ENCODE data around the gene IRF6.

Gene IRF6

GRCh38 chr1:209805875-209806760 lies at the start of gene IRF6:
Gene IRF6, minus strand, starts transcription at chr1:209806142. Its CDS starts 4,729 bp downstream, at chr1:209801413.
- Mint-ChIP-seq H3K4me3 (peak within 1 kb of the TSS; percentile 71), H3K9me3 (no peaks in the 10 kb centered on the region), H3K36me3 (ENCODE audit: low read depth) (no peaks in the 10 kb centered on the region), H3K27me3 (peaks cover 19% of the 10 kb centered on the region), H3K27ac (no peak within 1 kb of the TSS), H3K4me1 (ENCODE audit: low read depth) (peaks cover 22% of the 10 kb centered on the region)

GRCh38 chr1:209855623-209856022 lies 49.7 kb upstream of the IRF6 start:
- Mint-ChIP-seq H3K36me3 (ENCODE audit: low read depth) (peaks cover 48% of the 10 kb centered on the region), H3K4me1 (ENCODE audit: low read depth) (no peaks in the 10 kb centered on the region), H3K4me3 (no peak overlapping the region), H3K27me3 (no peaks in the 10 kb centered on the region), H3K27ac (no peak overlapping the region), H3K9me3 (no peaks in the 10 kb centered on the region)

- no peak overlapping the region for H3K4me3 Mint-ChIP-seq
- H3K9me3 Mint-ChIP-seq, result no peaks in the 10 kb centered on the region
- no peaks in the 10 kb centered on the region for H3K27me3 Mint-ChIP-seq
- H3K4me1 Mint-ChIP-seq (ENCODE audit: low read depth), result peaks cover 4% of the 10 kb centered on the region
- no peak overlapping the region for H3K27ac Mint-ChIP-seq
- H3K36me3 Mint-ChIP-seq (ENCODE audit: low read depth), result peaks cover 54% of the 10 kb centered on the region
These were observed 49.1 kb upstream of the IRF6 start for GRCh38 chr1:209855006-209855405.

- Mint-ChIP-seq H3K4me1 (ENCODE audit: low read depth) (peaks cover 5% of the 10 kb centered on the region), H3K36me3 (ENCODE audit: low read depth) (peaks cover 60% of the 10 kb centered on the region)
These were observed 48.3 kb upstream of the IRF6 start for GRCh38 chr1:209854196-209854595.

GRCh38 chr1:209853676-209854075 lies 47.7 kb upstream of the IRF6 start:
- peaks cover 60% of the 10 kb centered on the region for H3K36me3 Mint-ChIP-seq (ENCODE audit: low read depth)
- H3K9me3 Mint-ChIP-seq, result no peaks in the 10 kb centered on the region
- H3K4me1 Mint-ChIP-seq (ENCODE audit: low read depth), result peaks cover 5% of the 10 kb centered on the region
- H3K4me3 Mint-ChIP-seq, result no peak overlapping the region
- H3K27ac Mint-ChIP-seq, result peak overlapping the region; percentile 33
- H3K27me3 Mint-ChIP-seq, result no peaks in the 10 kb centered on the region

More at GRCh38 chr1:209854196-209854595, 48.3 kb upstream of the IRF6 start:
- no peaks in the 10 kb centered on the region for H3K27me3 Mint-ChIP-seq
- H3K9me3 Mint-ChIP-seq, result no peaks in the 10 kb centered on the region
- H3K4me3 Mint-ChIP-seq, result no peak overlapping the region
- H3K27ac Mint-ChIP-seq, result no peak overlapping the region

GRCh38 chr1:209850342-209850979 lies 44.5 kb upstream of the IRF6 start:
- H3K4me3 Mint-ChIP-seq, result no peak overlapping the region
- H3K36me3 Mint-ChIP-seq (ENCODE audit: low read depth), result peaks cover 73% of the 10 kb centered on the region
- no peaks in the 10 kb centered on the region for H3K9me3 Mint-ChIP-seq
- H3K4me1 Mint-ChIP-seq (ENCODE audit: low read depth), result peaks cover 22% of the 10 kb centered on the region
- no peaks in the 10 kb centered on the region for H3K27me3 Mint-ChIP-seq
- H3K27ac Mint-ChIP-seq, result peak overlapping the region; percentile 60

GRCh38 chr1:209849388-209849787 lies 43.4 kb upstream of the IRF6 start:
- H3K36me3 Mint-ChIP-seq (ENCODE audit: low read depth), result peaks cover 74% of the 10 kb centered on the region
- no peaks in the 10 kb centered on the region for H3K9me3 Mint-ChIP-seq
- peak overlapping the region; percentile 45 for H3K27ac Mint-ChIP-seq
- H3K27me3 Mint-ChIP-seq, result no peaks in the 10 kb centered on the region
- no peak overlapping the region for H3K4me3 Mint-ChIP-seq
- peaks cover 22% of the 10 kb centered on the region for H3K4me1 Mint-ChIP-seq (ENCODE audit: low read depth)

- H3K9me3 Mint-ChIP-seq, result no peaks in the 10 kb centered on the region
- H3K4me1 Mint-ChIP-seq (ENCODE audit: low read depth), result peaks cover 34% of the 10 kb centered on the region
- H3K36me3 Mint-ChIP-seq (ENCODE audit: low read depth), result peaks cover 81% of the 10 kb centered on the region
- no peak overlapping the region for H3K4me3 Mint-ChIP-seq
- H3K27me3 Mint-ChIP-seq, result no peaks in the 10 kb centered on the region
- H3K27ac Mint-ChIP-seq, result no peak overlapping the region
These were observed 39.4 kb upstream of the IRF6 start for GRCh38 chr1:209845408-209845725.

GRCh38 chr1:209844695-209845407 lies 38.9 kb upstream of the IRF6 start:
- Mint-ChIP-seq H3K36me3 (ENCODE audit: low read depth) (peaks cover 81% of the 10 kb centered on the region), H3K4me1 (ENCODE audit: low read depth) (peaks cover 35% of the 10 kb centered on the region), H3K27me3 (no peaks in the 10 kb centered on the region), H3K4me3 (no peak overlapping the region), H3K27ac (no peak overlapping the region), H3K9me3 (no peaks in the 10 kb centered on the region)

GRCh38 chr1:209840611-209841010 lies 34.7 kb upstream of the IRF6 start:
- no peaks in the 10 kb centered on the region for H3K9me3 Mint-ChIP-seq
- H3K4me1 Mint-ChIP-seq (ENCODE audit: low read depth), result peaks cover 51% of the 10 kb centered on the region
- H3K36me3 Mint-ChIP-seq (ENCODE audit: low read depth), result peaks cover 95% of the 10 kb centered on the region
- H3K27me3 Mint-ChIP-seq, result no peaks in the 10 kb centered on the region
- H3K4me3 Mint-ChIP-seq, result peak overlapping the region; percentile 54
- peak overlapping the region; percentile 94 for H3K27ac Mint-ChIP-seq

GRCh38 chr1:209839875-209840546 lies 34.1 kb upstream of the IRF6 start:
- Mint-ChIP-seq H3K27me3 (no peaks in the 10 kb centered on the region), H3K36me3 (ENCODE audit: low read depth) (peaks cover 95% of the 10 kb centered on the region), H3K4me3 (peak overlapping the region; percentile 54)

GRCh38 chr1:209838537-209838936 lies 32.6 kb upstream of the IRF6 start:
- Mint-ChIP-seq H3K27me3 (no peaks in the 10 kb centered on the region), H3K27ac (peak overlapping the region; percentile 94), H3K9me3 (no peaks in the 10 kb centered on the region), H3K4me3 (no peak overlapping the region), H3K4me1 (ENCODE audit: low read depth) (peaks cover 69% of the 10 kb centered on the region), H3K36me3 (ENCODE audit: low read depth) (peaks cover 100% of the 10 kb centered on the region)

More at GRCh38 chr1:209839875-209840546, 34.1 kb upstream of the IRF6 start:
- Mint-ChIP-seq H3K4me1 (ENCODE audit: low read depth) (peaks cover 57% of the 10 kb centered on the region), H3K27ac (peak overlapping the region; percentile 94), H3K9me3 (no peaks in the 10 kb centered on the region)

GRCh38 chr1:209837671-209838070 lies 31.7 kb upstream of the IRF6 start:
- Mint-ChIP-seq H3K36me3 (ENCODE audit: low read depth) (peaks cover 100% of the 10 kb centered on the region), H3K4me1 (ENCODE audit: low read depth) (peaks cover 77% of the 10 kb centered on the region), H3K9me3 (no peaks in the 10 kb centered on the region), H3K27ac (no peak overlapping the region), H3K27me3 (no peaks in the 10 kb centered on the region), H3K4me3 (no peak overlapping the region)

GRCh38 chr1:209835782-209836298 lies 29.9 kb upstream of the IRF6 start:
- Mint-ChIP-seq H3K4me1 (ENCODE audit: low read depth) (peaks cover 78% of the 10 kb centered on the region), H3K9me3 (no peaks in the 10 kb centered on the region), H3K27me3 (no peaks in the 10 kb centered on the region), H3K27ac (peak overlapping the region; percentile 80), H3K4me3 (peak overlapping the region; percentile 44), H3K36me3 (ENCODE audit: low read depth) (peaks cover 99% of the 10 kb centered on the region)
